ENCODE results near the gene ADGRG6. TPM values are rescaled to one million over a fixed set of nuclear protein-coding genes. Genes with fewer than 3 reads are reported as not detected.

The ADGRG6 gene
- total and polyA plus RNA-seq, 10 of the 15 experiments (the other 5 are each of a cell fraction or from before 2014, with no cell fraction given): 0.01 to 0.24 (median 0.13) TPM; not detected in 7

- FAIRE-seq: no peak
- Histone ChIP-seq H3K4me3 (no peak overlapping the region), H3K9ac (ENCODE audit: control insufficient read depth, insufficient read depth, low read length) (no peak overlapping the region), H3K9me3 (replicated peaks; ENCODE audit: control insufficient read depth, insufficient read depth, low read length) (no peaks in the 10 kb centered on the region), H3K79me2 (ENCODE audit: control insufficient read depth, insufficient read depth, low read length) (no peaks in the 10 kb centered on the region), H3K36me3 (ENCODE audit: control insufficient read depth in 2 of 2, insufficient read depth in 2 of 2, low read length in 1 of 2) (no peaks in the 10 kb centered on the region), H3K4me1 (ENCODE audit: control insufficient read depth, insufficient read depth, low read length) (no peaks in the 10 kb centered on the region), H3K27ac (ENCODE audit: control insufficient read depth, insufficient read depth) (no peak overlapping the region), H3K27me3 (replicated peaks in 1 of 2; ENCODE audit: control insufficient read depth in 2 of 2, insufficient read depth in 2 of 2, low read length in 1 of 2) (no peaks in the 10 kb centered on the region), H2AFZ (ENCODE audit: control insufficient read depth, low read depth, low read length) (no peak overlapping the region), H4K20me1 (ENCODE audit: control insufficient read depth, insufficient read depth) (no peaks in the 10 kb centered on the region), H3K4me2 (ENCODE audit: control insufficient read depth, insufficient read depth) (no peak overlapping the region)
- TF ChIP-seq ATF3 (IDR thresholded peaks at IDR 0.05; ENCODE audit: borderline replicate concordance, extremely low read depth, low read depth, low read length): no peak
- TF ChIP-seq NKRF (conservative IDR thresholded peaks at IDR 0.05): no peak
- no peak for TF ChIP-seq TCF7 (IDR thresholded peaks at IDR 0.05; ENCODE audit: borderline replicate concordance)
- no peak for TF ChIP-seq CHD2 (IDR thresholded peaks at IDR 0.05; ENCODE audit: borderline replicate concordance, low read depth, low read length)
- no peak for TF ChIP-seq HDGF (IDR thresholded peaks at IDR 0.05)
- TF ChIP-seq BACH1 (IDR thresholded peaks at IDR 0.05; ENCODE audit: borderline replicate concordance): no peak
- no peak for TF ChIP-seq NR2C2 (IDR thresholded peaks at IDR 0.05; ENCODE audit: borderline replicate concordance, control insufficient read depth, insufficient read length, low read depth)
- no peak for TF ChIP-seq ZNF217 (IDR thresholded peaks at IDR 0.05)
- no peak for TF ChIP-seq PBX3 (IDR thresholded peaks at IDR 0.05; ENCODE audit: insufficient replicate concordance, low read depth, low read length)
- no peak for TF ChIP-seq EED (IDR thresholded peaks at IDR 0.05; ENCODE audit: low read depth)
- no peak for ATAC-seq
- no TSS peak for BruUV-seq (replicated peaks)
- SMC1A ChIA-PET (ENCODE audit: uncharacterized antibody, unreplicated experiment): interaction anchor here (0.9 kb wide), 1 partner anchor 30 kb away, joined by 3 read pairs; no protein-coding TSS in a partner anchor
- RAD21 ChIA-PET (ENCODE audit: unreplicated experiment): no interaction called here
- CTCF ChIA-PET: interaction anchor here (0.9 kb wide), 1 partner anchor 11 kb away, joined by 3 read pairs; no protein-coding TSS in a partner anchor
- intact Hi-C loops (cut with micrococcal nuclease; ENCODE audit: unreplicated experiment): no loop called here
- POLR2A ChIA-PET: no interaction called here
- WGBS (ENCODE audit: insufficient coverage, insufficient replicate concordance, low lambda C conversion rate, missing lambda C conversion rate): 48% methylated on average over 6 of the region's 6 CpGs
- DNase-seq (ENCODE audit: low read depth, low spot score): no peak
- in situ Hi-C loops (cut with MboI): no loop called here
Measured at GRCh38 chr6:142289687-142290086, 12.1 kb upstream of the ADGRG6 start.
